ENCODE results near the gene KCNIP4. TPM values are rescaled to one million over a fixed set of nuclear protein-coding genes. Genes with fewer than 3 reads are reported as not detected.

The KCNIP4 gene
- total and polyA plus RNA-seq, 10 of the 15 experiments (the other 5 are each of a cell fraction or from before 2014, with no cell fraction given), result 0.03 to 0.23 (median 0.13) TPM; not detected in 7

DNA sequence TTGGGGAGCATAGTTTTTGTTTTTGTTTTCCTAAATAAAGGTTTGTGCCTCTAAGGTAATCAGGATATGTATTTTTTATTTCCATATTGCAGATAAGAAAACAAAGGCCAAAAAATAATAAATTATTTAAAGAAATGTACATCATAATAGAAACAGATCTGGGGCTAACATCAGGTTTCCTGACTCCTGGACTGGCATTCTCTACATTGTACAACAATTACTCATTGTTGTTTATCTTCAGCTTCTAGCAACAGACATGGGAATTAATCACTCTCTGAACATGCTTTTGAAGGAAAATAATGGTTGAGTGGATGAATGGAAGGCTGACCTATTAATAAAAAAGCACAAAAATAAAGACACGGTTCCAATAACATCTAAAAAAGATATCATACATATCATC, 146.2 kb downstream of the KCNIP4 start (continued):
- TF ChIP-seq, protein P1, sequence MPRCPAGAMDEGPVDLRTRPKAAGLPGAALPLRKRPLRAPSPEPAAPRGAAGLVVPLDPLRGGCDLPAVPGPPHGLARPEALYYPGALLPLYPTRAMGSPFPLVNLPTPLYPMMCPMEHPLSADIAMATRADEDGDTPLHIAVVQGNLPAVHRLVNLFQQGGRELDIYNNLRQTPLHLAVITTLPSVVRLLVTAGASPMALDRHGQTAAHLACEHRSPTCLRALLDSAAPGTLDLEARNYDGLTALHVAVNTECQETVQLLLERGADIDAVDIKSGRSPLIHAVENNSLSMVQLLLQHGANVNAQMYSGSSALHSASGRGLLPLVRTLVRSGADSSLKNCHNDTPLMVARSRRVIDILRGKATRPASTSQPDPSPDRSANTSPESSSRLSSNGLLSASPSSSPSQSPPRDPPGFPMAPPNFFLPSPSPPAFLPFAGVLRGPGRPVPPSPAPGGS (IDR thresholded peaks at IDR 0.05; ENCODE audit: borderline replicate concordance, insufficient read depth, low read depth, low read length, poor library complexity, severe bottlenecking), result no peak

GRCh38 chr4:21801661-21802385, 146.7 kb downstream of the KCNIP4 start:
- in situ Hi-C loops (cut with MboI) (no loop called here), intact Hi-C loops (cut with micrococcal nuclease; ENCODE audit: unreplicated experiment) (no loop called here)
- no peaks in the 10 kb centered on the region for H4K20me1 ChIP-seq (ENCODE audit: control insufficient read depth, insufficient read depth)
- H3K36me3 ChIP-seq (ENCODE audit: control insufficient read depth in 2 of 2, insufficient read depth in 2 of 2, low read length in 1 of 2), result no peaks in the 10 kb centered on the region
- ChIA-PET RAD21 (ENCODE audit: unreplicated experiment) (no interaction called here), POLR2A (no interaction called here), SMC1A (ENCODE audit: uncharacterized antibody, unreplicated experiment) (interaction anchor here (0.7 to 1.1 kb wide), 2 partner anchors 105 to 588 kb away, joined by 3 read pairs; no protein-coding TSS in a partner anchor), CTCF (interaction anchor here (1.2 to 8.4 kb wide), 2 partner anchors 14 to 587 kb away, joined by 3 to 75 read pairs; no protein-coding TSS in a partner anchor)
- FAIRE-seq (no peak), ATAC-seq (no peak), DNase-seq (ENCODE audit: low read depth, low spot score) (no peak)
- TF ChIP-seq ZNF24 (IDR thresholded peaks at IDR 0.05), result no peak
- no peak for TF ChIP-seq POLR2A (IDR thresholded peaks at IDR 0.05; ENCODE audit: low read depth, low read length)
- TF ChIP-seq ZNF384 (IDR thresholded peaks at IDR 0.05; ENCODE audit: borderline replicate concordance, low read depth, low read length), result no peak
- TF ChIP-seq, protein P2, sequence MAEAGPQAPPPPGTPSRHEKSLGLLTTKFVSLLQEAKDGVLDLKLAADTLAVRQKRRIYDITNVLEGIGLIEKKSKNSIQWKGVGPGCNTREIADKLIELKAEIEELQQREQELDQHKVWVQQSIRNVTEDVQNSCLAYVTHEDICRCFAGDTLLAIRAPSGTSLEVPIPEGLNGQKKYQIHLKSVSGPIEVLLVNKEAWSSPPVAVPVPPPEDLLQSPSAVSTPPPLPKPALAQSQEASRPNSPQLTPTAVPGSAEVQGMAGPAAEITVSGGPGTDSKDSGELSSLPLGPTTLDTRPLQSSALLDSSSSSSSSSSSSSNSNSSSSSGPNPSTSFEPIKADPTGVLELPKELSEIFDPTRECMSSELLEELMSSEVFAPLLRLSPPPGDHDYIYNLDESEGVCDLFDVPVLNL (IDR thresholded peaks at IDR 0.05; ENCODE audit: low read depth, low read length), result no peak
- no peak for TF ChIP-seq NR2C1 (IDR thresholded peaks at IDR 0.05)
- TF ChIP-seq, protein P3, sequence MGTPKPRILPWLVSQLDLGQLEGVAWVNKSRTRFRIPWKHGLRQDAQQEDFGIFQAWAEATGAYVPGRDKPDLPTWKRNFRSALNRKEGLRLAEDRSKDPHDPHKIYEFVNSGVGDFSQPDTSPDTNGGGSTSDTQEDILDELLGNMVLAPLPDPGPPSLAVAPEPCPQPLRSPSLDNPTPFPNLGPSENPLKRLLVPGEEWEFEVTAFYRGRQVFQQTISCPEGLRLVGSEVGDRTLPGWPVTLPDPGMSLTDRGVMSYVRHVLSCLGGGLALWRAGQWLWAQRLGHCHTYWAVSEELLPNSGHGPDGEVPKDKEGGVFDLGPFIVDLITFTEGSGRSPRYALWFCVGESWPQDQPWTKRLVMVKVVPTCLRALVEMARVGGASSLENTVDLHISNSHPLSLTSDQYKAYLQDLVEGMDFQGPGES (IDR thresholded peaks at IDR 0.05), result no peak
- no peak overlapping the region for H2AFZ ChIP-seq (ENCODE audit: control insufficient read depth, low read depth, low read length)
- H3K27me3 ChIP-seq (replicated peaks in 1 of 2; ENCODE audit: control insufficient read depth in 2 of 2, insufficient read depth in 2 of 2, low read length in 1 of 2), result no peaks in the 10 kb centered on the region
- H3K9me3 ChIP-seq (replicated peaks; ENCODE audit: control insufficient read depth, insufficient read depth, low read length), result no peaks in the 10 kb centered on the region
- H3K4me3 ChIP-seq, result no peak overlapping the region
- no peaks in the 10 kb centered on the region for H3K4me1 ChIP-seq (ENCODE audit: control insufficient read depth, insufficient read depth, low read length)
- no TSS peak for BruUV-seq (replicated peaks)
- H3K4me2 ChIP-seq (ENCODE audit: control insufficient read depth, insufficient read depth), result no peak overlapping the region
- WGBS (ENCODE audit: insufficient coverage, insufficient replicate concordance, low lambda C conversion rate, missing lambda C conversion rate), result 48% methylated on average over 5 of the region's 5 CpGs
- no peaks in the 10 kb centered on the region for H3K79me2 ChIP-seq (ENCODE audit: control insufficient read depth, insufficient read depth, low read length)
- H3K27ac ChIP-seq (ENCODE audit: control insufficient read depth, insufficient read depth), result no peak overlapping the region
- no peak overlapping the region for H3K9ac ChIP-seq (ENCODE audit: control insufficient read depth, insufficient read depth, low read length)

Data from GM12878 (cell line).